Osteoblast (primary cell): ENCODE results near the gene PKN2. TPM values are rescaled to one million over a fixed set of nuclear protein-coding genes. Genes with fewer than 3 reads are reported as not detected.

Experiments used
- DNase-seq: peaks from one replicate; pipeline ENCODE4 v3.0.0; 2011; ENCODE audit warnings: low spot score, mixed read lengths; ENCODE audit not compliant: insufficient read length; ENCODE audit errors: missing footprints
- H2AFZ ChIP-seq: 2 replicates; pipeline ENCODE4 v1.6.0; 2011; ENCODE audit warnings: mild to moderate bottlenecking, low read length
- H3K27ac ChIP-seq: 2 replicates; pipeline ENCODE4 v1.5.1; 2011; ENCODE audit warnings: mild to moderate bottlenecking, low read depth, low read length, moderate library complexity
- H3K27me3 ChIP-seq: 2 replicates; pipeline ENCODE4 v1.6.0; 2012; ENCODE audit warnings: mild to moderate bottlenecking, control low read depth, inconsistent platforms, low read length, moderate library complexity; ENCODE audit not compliant: insufficient read depth
- H3K36me3 ChIP-seq: 2 replicates; pipeline ENCODE4 v1.5.1; 2011; ENCODE audit warnings: mild to moderate bottlenecking, low read length, control low read depth, moderate library complexity; ENCODE audit not compliant: insufficient read depth
- H3K4me1 ChIP-seq: 2 replicates; pipeline ENCODE4 v1.5.1; 2011; ENCODE audit warnings: mild to moderate bottlenecking, low read length, control low read depth, moderate library complexity; ENCODE audit not compliant: insufficient read depth
- H3K4me2 ChIP-seq: 2 replicates; pipeline ENCODE4 v1.6.0; 2011; ENCODE audit warnings: mild to moderate bottlenecking, low read length; ENCODE audit not compliant: insufficient read depth
- H3K4me3 ChIP-seq: fragments of 200-600 bp; sonication (generic); 3 replicates; pipeline ENCODE4 v1.5.1; 2012; ENCODE audit warnings: mild to moderate bottlenecking, low read length, inconsistent platforms; ENCODE audit not compliant: insufficient read depth
- H3K79me2 ChIP-seq: 2 replicates; pipeline ENCODE4 v1.6.0; 2012; ENCODE audit warnings: mild to moderate bottlenecking, low read length, control low read depth, inconsistent platforms; ENCODE audit not compliant: insufficient read depth
- H3K9me3 ChIP-seq: 2 replicates; pipeline ENCODE4 v1.5.1; 2011; ENCODE audit warnings: low read depth, low read length, control low read depth
- H4K20me1 ChIP-seq: 2 replicates; pipeline ENCODE4 v1.6.0; 2012; ENCODE audit warnings: mild to moderate bottlenecking, low read length, control low read depth; ENCODE audit not compliant: insufficient read depth
- CTCF ChIP-seq: IDR thresholded peaks from 2 replicates; pipeline ENCODE4 v1.5.1; 2011; ENCODE audit warnings: mild to moderate bottlenecking, low read depth, low read length, moderate library complexity; ENCODE audit errors: extremely low read depth
- total RNA-seq: library from RNA; depleted of rRNA; stranded (reverse); fragments of >200 nt; gene quantifications from 2 replicates; pipeline ENCODE4 v1.2.3, GENCODE V29; 2012

The PKN2 gene
- total RNA-seq, 1 donor: 43.4 TPM

GRCh38 chr1:88763649-88764406 lies 79.8 kb downstream of the PKN2 start:
- peak; percentile 78 for DNase-seq
- TF ChIP-seq CTCF: no peak
- Histone ChIP-seq H3K36me3 (peaks cover 14% of the 10 kb centered on the region), H3K27ac (no peak overlapping the region), H3K4me3 (no peak overlapping the region), H3K9me3 (no peaks in the 10 kb centered on the region), H4K20me1 (no peaks in the 10 kb centered on the region), H3K79me2 (peaks cover 24% of the 10 kb centered on the region), H3K4me1 (peaks cover 12% of the 10 kb centered on the region), H3K4me2 (peak overlapping the region; percentile 39), H3K27me3 (no peaks in the 10 kb centered on the region), H2AFZ (no peak overlapping the region)

- H3K4me2 ChIP-seq: no peak overlapping the region
- peaks cover 9% of the 10 kb centered on the region for H3K4me1 ChIP-seq
- H3K27ac ChIP-seq: peak overlapping the region; percentile 52
- no peaks in the 10 kb centered on the region for H3K9me3 ChIP-seq
- no peak overlapping the region for H2AFZ ChIP-seq
- H4K20me1 ChIP-seq: no peaks in the 10 kb centered on the region
- no peak for DNase-seq
- H3K79me2 ChIP-seq: peaks cover 25% of the 10 kb centered on the region
- peaks cover 7% of the 10 kb centered on the region for H3K36me3 ChIP-seq
- TF ChIP-seq CTCF: no peak
- H3K4me3 ChIP-seq: no peak overlapping the region
- H3K27me3 ChIP-seq: no peaks in the 10 kb centered on the region
Measured at GRCh38 chr1:88768187-88768586, 84.1 kb downstream of the PKN2 start.

GRCh38 chr1:88768816-88769215 lies 84.7 kb downstream of the PKN2 start:
- H2AFZ ChIP-seq: no peak overlapping the region
- H3K4me1 ChIP-seq: peaks cover 13% of the 10 kb centered on the region
- H3K27ac ChIP-seq: peak overlapping the region; percentile 52
- H4K20me1 ChIP-seq: no peaks in the 10 kb centered on the region
- H3K79me2 ChIP-seq: peaks cover 25% of the 10 kb centered on the region
- no peak overlapping the region for H3K4me3 ChIP-seq
- no peak for TF ChIP-seq CTCF
- H3K36me3 ChIP-seq: peaks cover 7% of the 10 kb centered on the region
- no peaks in the 10 kb centered on the region for H3K9me3 ChIP-seq
- no peak for DNase-seq
- no peak overlapping the region for H3K4me2 ChIP-seq
- H3K27me3 ChIP-seq: no peaks in the 10 kb centered on the region

- DNase-seq: peak; percentile 69
- Histone ChIP-seq H3K79me2 (peaks cover 7% of the 10 kb centered on the region), H3K27ac (peak overlapping the region; percentile 44)
Measured at GRCh38 chr1:88773540-88774150, 89.6 kb downstream of the PKN2 start.

More at GRCh38 chr1:88773540-88774150, 89.6 kb downstream of the PKN2 start:
- Histone ChIP-seq H3K27me3 (no peaks in the 10 kb centered on the region), H3K4me3 (no peak overlapping the region), H3K4me2 (no peak overlapping the region), H4K20me1 (no peaks in the 10 kb centered on the region), H3K9me3 (no peaks in the 10 kb centered on the region), H2AFZ (no peak overlapping the region), H3K4me1 (peaks cover 12% of the 10 kb centered on the region), H3K36me3 (peaks cover 7% of the 10 kb centered on the region)
- TF ChIP-seq CTCF: no peak
